RWPE2 (cell line): ENCODE data around the gene TUBB2A.

Experiments
- ATAC-seq: fragments of 200-7000 bp; cut with Tn5 transposase; 3 replicates; pipeline ENCODE4 v1.9.1; 2021; ENCODE audit warnings: low read depth
- DNase-seq: peaks from one replicate; pipeline ENCODE4 v3.0.0-alpha.2; 2020; ENCODE audit warnings: low spot score
- H3K27ac ChIP-seq: fragments of 450-650 bp; 2 replicates; pipeline ENCODE4 v1.5.1; 2017; ENCODE audit warnings: mild to moderate bottlenecking; ENCODE audit not compliant: poor library complexity, severe bottlenecking
- H3K27me3 ChIP-seq: fragments of 250-450 bp; sonication (Bioruptor Pico); 2 replicates; pipeline ENCODE4 v1.5.1; 2021; ENCODE audit warnings: mild to moderate bottlenecking, moderate library complexity; ENCODE audit not compliant: insufficient read depth, poor library complexity, severe bottlenecking
- H3K36me3 ChIP-seq: fragments of 250-450 bp; sonication (Bioruptor Pico); 2 replicates; pipeline ENCODE4 v1.5.1; 2020; ENCODE audit warnings: low read depth, mild to moderate bottlenecking, moderate library complexity
- H3K4me1 ChIP-seq: fragments of 250-450 bp; sonication (Bioruptor Pico); 2 replicates; pipeline ENCODE4 v1.5.1; 2021; ENCODE audit warnings: mild to moderate bottlenecking, moderate library complexity; ENCODE audit not compliant: insufficient read depth, poor library complexity, severe bottlenecking
- H3K4me3 ChIP-seq: fragments of 250-450 bp; sonication (Bioruptor Pico); 2 replicates; pipeline ENCODE4 v1.5.1; 2021; ENCODE audit warnings: mild to moderate bottlenecking, moderate library complexity; ENCODE audit not compliant: severe bottlenecking
- H3K9me3 ChIP-seq: fragments of 250-450 bp; sonication (Bioruptor Pico); 2 replicates; pipeline ENCODE4 v1.5.1; 2021; ENCODE audit warnings: mild to moderate bottlenecking, moderate library complexity; ENCODE audit not compliant: severe bottlenecking
- CTCF ChIP-seq: fragments of 450-650 bp; IDR thresholded peaks from one replicate; pipeline ENCODE4 v1.5.1; 2017; ENCODE audit warnings: mild to moderate bottlenecking, moderate library complexity; ENCODE audit not compliant: poor library complexity, severe bottlenecking

The TUBB2A gene

GRCh38 chr6:3109761-3110160 is 47.6 kb downstream of the TUBB2A start:
- Histone ChIP-seq H3K36me3 (peaks cover 46% of the 10 kb centered on the region), H3K9me3 (no peaks in the 10 kb centered on the region), H3K27me3 (no peaks in the 10 kb centered on the region), H3K27ac (no peak overlapping the region), H3K4me3 (no peak overlapping the region), H3K4me1 (no peaks in the 10 kb centered on the region)
- TF ChIP-seq CTCF = no peak
- no peak for ATAC-seq
- no peak for DNase-seq

GRCh38 chr6:3108746-3109414 is 48.5 kb downstream of the TUBB2A start:
- ATAC-seq = no peak
- Histone ChIP-seq H3K27me3 (no peaks in the 10 kb centered on the region), H3K4me1 (no peaks in the 10 kb centered on the region), H3K4me3 (no peak overlapping the region), H3K27ac (no peak overlapping the region), H3K36me3 (peaks cover 53% of the 10 kb centered on the region), H3K9me3 (no peaks in the 10 kb centered on the region)
- no peak for DNase-seq
- no peak for TF ChIP-seq CTCF
